DOHH2 (cell line): ENCODE data around the gene USH2A.

Experiments used
- H3F3A ChIP-seq: fragments of 200-600 bp; sonication (generic), shearing (Covaris generic); 2 replicates; pipeline ENCODE4 v1.6.0; 2016; ENCODE audit warnings: antibody characterized with exemption, mild to moderate bottlenecking; ENCODE audit not compliant: control insufficient read depth, insufficient read depth
- H3K27ac ChIP-seq: fragments of 200-600 bp; sonication (generic); 2 replicates; pipeline ENCODE4 v1.5.1; 2014; ENCODE audit warnings: low read depth, mild to moderate bottlenecking, low read length, moderate library complexity
- H3K27me3 ChIP-seq: fragments of 200-600 bp; sonication (generic); 2 replicates; pipeline ENCODE4 v1.6.1; 2014; ENCODE audit warnings: mild to moderate bottlenecking, low read length, mixed read lengths; ENCODE audit not compliant: control insufficient read depth
- H3K36me3 ChIP-seq: fragments of 200-600 bp; sonication (generic); 2 replicates; pipeline ENCODE4 v1.6.1; 2014; ENCODE audit warnings: mild to moderate bottlenecking, low read length, moderate library complexity, mixed read lengths; ENCODE audit not compliant: control insufficient read depth
- H3K4me1 ChIP-seq: fragments of 200-600 bp; sonication (generic); 2 replicates; pipeline ENCODE4 v1.6.1; 2014; ENCODE audit warnings: mild to moderate bottlenecking, low read length, mixed read lengths; ENCODE audit not compliant: control insufficient read depth
- H3K4me2 ChIP-seq: fragments of 200-600 bp; sonication (generic); 2 replicates; pipeline ENCODE4 v1.6.0; 2014; ENCODE audit warnings: mild to moderate bottlenecking, low read length, moderate library complexity
- H3K4me3 ChIP-seq: fragments of 200-600 bp; sonication (generic); 2 replicates; pipeline ENCODE4 v1.5.1; 2014; ENCODE audit warnings: mild to moderate bottlenecking, low read length, mixed read lengths
- H3K79me2 ChIP-seq: fragments of 200-600 bp; sonication (generic); 2 replicates; pipeline ENCODE4 v1.6.1; 2014; ENCODE audit warnings: mild to moderate bottlenecking, low read length, mixed read lengths; ENCODE audit not compliant: control insufficient read depth
- H3K9me2 ChIP-seq: fragments of 200-600 bp; sonication (generic); replicated peaks from 2 replicates; pipeline ENCODE4 v1.6.1; 2014; ENCODE audit warnings: mild to moderate bottlenecking, low read length, mixed read lengths; ENCODE audit not compliant: control insufficient read depth
- H3K9me3 ChIP-seq: fragments of 200-600 bp; sonication (generic); 2 replicates; pipeline ENCODE4 v1.6.1; 2014; ENCODE audit warnings: antibody characterized with exemption, low read length, mixed read lengths; ENCODE audit not compliant: control insufficient read depth, insufficient read depth
- H4K20me1 ChIP-seq: fragments of 200-600 bp; sonication (generic); 2 replicates; pipeline ENCODE4 v1.6.0; 2014; ENCODE audit warnings: low read depth, mild to moderate bottlenecking, antibody characterized with exemption, low read length, moderate library complexity; ENCODE audit not compliant: control insufficient read depth, insufficient read depth
- EZH2phosphoT487 ChIP-seq: fragments of 200-600 bp; sonication (generic); IDR thresholded peaks from 2 replicates; pipeline ENCODE4 v1.6.1; 2017; ENCODE audit warnings: borderline replicate concordance, mild to moderate bottlenecking, antibody characterized with exemption, low read length, moderate library complexity, mixed read lengths
- TF ChIP-seq, protein P1 (sequence below): fragments of 200-600 bp; sonication (generic); IDR thresholded peaks from one replicate; pipeline ENCODE4 v1.5.1; 2014; ENCODE audit warnings: antibody characterized with exemption, mild to moderate bottlenecking, low read depth, low read length; ENCODE audit not compliant: poor library complexity, severe bottlenecking

USH2A gene

DNA sequence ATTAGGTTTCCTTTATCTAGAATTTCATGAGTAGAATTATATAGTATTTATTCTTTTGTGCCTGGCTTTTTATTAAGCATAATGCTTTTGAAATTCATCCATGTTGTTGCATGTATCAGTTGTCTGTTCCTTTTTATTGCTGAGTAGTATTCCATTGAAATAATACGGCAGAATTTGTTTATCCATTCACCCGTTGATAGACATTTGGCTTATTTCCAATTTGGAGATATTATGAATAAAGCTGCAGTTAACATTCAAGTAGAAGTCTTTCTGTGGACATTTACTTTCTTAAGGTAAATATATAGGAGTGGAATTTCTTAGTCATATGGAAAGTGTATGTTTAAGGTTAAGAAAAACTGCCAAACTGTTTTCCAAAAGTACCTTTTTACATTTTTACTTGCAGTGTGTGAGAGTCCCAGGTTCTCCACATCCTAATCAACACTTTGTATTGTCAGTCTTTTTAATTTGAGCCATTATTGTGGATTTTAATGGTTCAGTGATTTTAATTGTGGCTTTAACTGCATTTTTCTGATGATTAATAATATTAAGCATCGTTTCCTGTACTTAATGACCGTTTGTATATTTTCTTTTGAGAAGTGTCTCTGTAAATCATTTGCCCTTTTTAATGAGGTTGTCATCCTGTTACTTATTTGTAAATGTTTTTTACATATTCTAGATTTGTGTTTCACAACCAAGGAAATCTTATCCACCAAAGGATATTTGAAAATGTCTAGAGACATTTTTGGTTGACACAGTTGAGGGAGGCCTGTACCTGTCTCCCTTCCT lies 833.4 kb downstream of the USH2A start:
- Histone ChIP-seq H3K4me1 (no peaks in the 10 kb centered on the region), H3K27ac (no peak overlapping the region), H3K79me2 (no peaks in the 10 kb centered on the region), H3K4me2 (no peak overlapping the region), H3K4me3 (no peak overlapping the region), H3F3A (no peaks in the 10 kb centered on the region), H3K9me2 (no peaks in the 10 kb centered on the region), H3K27me3 (no peaks in the 10 kb centered on the region), H4K20me1 (no peaks in the 10 kb centered on the region), H3K36me3 (peaks cover 11% of the 10 kb centered on the region), H3K9me3 (no peaks in the 10 kb centered on the region)
- TF ChIP-seq, protein P1, sequence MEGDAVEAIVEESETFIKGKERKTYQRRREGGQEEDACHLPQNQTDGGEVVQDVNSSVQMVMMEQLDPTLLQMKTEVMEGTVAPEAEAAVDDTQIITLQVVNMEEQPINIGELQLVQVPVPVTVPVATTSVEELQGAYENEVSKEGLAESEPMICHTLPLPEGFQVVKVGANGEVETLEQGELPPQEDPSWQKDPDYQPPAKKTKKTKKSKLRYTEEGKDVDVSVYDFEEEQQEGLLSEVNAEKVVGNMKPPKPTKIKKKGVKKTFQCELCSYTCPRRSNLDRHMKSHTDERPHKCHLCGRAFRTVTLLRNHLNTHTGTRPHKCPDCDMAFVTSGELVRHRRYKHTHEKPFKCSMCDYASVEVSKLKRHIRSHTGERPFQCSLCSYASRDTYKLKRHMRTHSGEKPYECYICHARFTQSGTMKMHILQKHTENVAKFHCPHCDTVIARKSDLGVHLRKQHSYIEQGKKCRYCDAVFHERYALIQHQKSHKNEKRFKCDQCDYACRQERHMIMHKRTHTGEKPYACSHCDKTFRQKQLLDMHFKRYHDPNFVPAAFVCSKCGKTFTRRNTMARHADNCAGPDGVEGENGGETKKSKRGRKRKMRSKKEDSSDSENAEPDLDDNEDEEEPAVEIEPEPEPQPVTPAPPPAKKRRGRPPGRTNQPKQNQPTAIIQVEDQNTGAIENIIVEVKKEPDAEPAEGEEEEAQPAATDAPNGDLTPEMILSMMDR = no peak
- no peak for TF ChIP-seq EZH2phosphoT487

DNA sequence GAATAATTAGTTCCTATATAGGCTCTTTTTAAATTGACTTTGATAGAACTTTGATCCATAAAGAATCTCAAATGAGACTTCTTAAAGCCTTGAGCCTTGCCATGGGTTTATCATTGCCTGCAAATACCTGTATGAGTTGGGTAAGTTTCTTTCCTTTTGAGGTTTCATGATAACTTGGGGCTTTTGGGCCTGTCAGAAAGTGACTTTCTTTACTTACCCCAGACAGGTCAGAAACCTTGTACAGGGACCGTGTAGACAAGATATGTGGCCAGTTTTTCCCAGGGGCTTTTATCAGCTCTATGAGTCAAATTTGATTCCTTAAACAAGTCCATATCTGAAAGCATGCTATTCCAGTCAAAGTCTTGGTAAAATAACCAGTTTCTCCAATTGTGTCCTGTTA lies 838.9 kb downstream of the USH2A start:
- H3K4me3 ChIP-seq = no peak overlapping the region
- no peaks in the 10 kb centered on the region for H4K20me1 ChIP-seq
- TF ChIP-seq, protein P1 = no peak
- TF ChIP-seq EZH2phosphoT487 = no peak
- no peak overlapping the region for H3K27ac ChIP-seq
- H3K9me3 ChIP-seq = no peaks in the 10 kb centered on the region
- no peaks in the 10 kb centered on the region for H3F3A ChIP-seq
- no peaks in the 10 kb centered on the region for H3K9me2 ChIP-seq
- H3K27me3 ChIP-seq = no peaks in the 10 kb centered on the region
- H3K4me1 ChIP-seq = no peaks in the 10 kb centered on the region
- no peaks in the 10 kb centered on the region for H3K79me2 ChIP-seq
- H3K4me2 ChIP-seq = no peak overlapping the region
- H3K36me3 ChIP-seq = peaks cover 37% of the 10 kb centered on the region

DNA sequence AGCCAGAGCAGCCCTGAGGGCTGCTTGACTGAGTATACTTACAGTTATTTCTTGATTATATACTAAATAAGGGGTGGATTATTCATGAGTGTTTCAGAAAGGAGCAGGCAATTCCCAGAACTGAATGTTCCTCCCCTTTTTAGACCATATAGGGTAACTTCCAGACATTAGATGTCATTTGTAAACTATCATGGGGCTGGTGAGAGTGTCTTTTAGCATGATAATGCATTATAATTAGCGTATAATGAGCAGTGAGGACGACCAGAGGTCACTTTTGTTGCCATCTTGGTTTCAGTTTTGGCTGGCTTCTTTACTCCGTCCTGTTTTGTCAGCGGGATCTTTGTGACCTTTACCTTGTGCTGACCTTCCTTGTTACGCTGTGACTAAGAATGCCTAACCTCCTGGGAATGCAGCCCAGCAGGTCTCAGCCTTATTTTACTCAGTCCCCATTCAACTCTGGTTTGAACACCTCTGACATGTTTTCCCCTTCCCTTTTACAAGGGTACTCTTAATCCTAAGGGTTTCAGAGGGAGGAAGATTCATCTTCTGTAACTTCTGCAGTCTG lies 840.0 kb downstream of the USH2A start:
- no peaks in the 10 kb centered on the region for H4K20me1 ChIP-seq
- no peaks in the 10 kb centered on the region for H3K79me2 ChIP-seq
- TF ChIP-seq, protein P1 = no peak
- TF ChIP-seq EZH2phosphoT487 = no peak
- no peak overlapping the region for H3K4me3 ChIP-seq
- H3K4me1 ChIP-seq = no peaks in the 10 kb centered on the region
- H3K36me3 ChIP-seq = peaks cover 41% of the 10 kb centered on the region
- H3K27ac ChIP-seq = no peak overlapping the region
- H3K9me3 ChIP-seq = no peaks in the 10 kb centered on the region
- no peak overlapping the region for H3K4me2 ChIP-seq
- no peaks in the 10 kb centered on the region for H3K9me2 ChIP-seq
- no peaks in the 10 kb centered on the region for H3K27me3 ChIP-seq
- no peaks in the 10 kb centered on the region for H3F3A ChIP-seq
